ENCODE results near the gene GATD1. TPM values are rescaled to one million over a fixed set of nuclear protein-coding genes. Genes with fewer than 3 reads are reported as not detected.

The GATD1 gene
- total and polyA plus RNA-seq, 9 of the 15 experiments (the other 6 are each of a cell fraction or from before 2014, with no cell fraction given), result 2.8 to 144 (median 36.9) TPM

- TF ChIP-seq ZBTB26 (CRISPR knock-in tag; IDR thresholded peaks at IDR 0.05), result 0 out of 2 replicates have a peak, but pooled peaks have one; percentile 68
- TF ChIP-seq MAZ (CRISPR knock-in tag; conservative IDR thresholded peaks at IDR 0.05 in 1 of 2, IDR thresholded peaks at IDR 0.05 in 1 of 2), result peak in 1 of 2 experiments; percentile 25; a peak in 1 of 4 replicates
- TF ChIP-seq ZFP91 (CRISPR knock-in tag; IDR thresholded peaks at IDR 0.05), result 0 out of 2 replicates have a peak, but pooled peaks have one; percentile 31
- no peak for TF ChIP-seq JUN (IDR thresholded peaks at IDR 0.05; ENCODE audit: borderline replicate concordance, low read depth, low read length)
- peak; percentile 25; the same call in 1 of the 2 replicates for TF ChIP-seq JUN (CRISPR knock-in tag; IDR thresholded peaks at IDR 0.05; ENCODE audit: borderline replicate concordance)
- no peak for TF ChIP-seq MCM7 (IDR thresholded peaks at IDR 0.05)
- no peak for TF ChIP-seq ETS2 (tag; IDR thresholded peaks at IDR 0.05; ENCODE audit: borderline replicate concordance, poor library complexity, severe bottlenecking)
- TF ChIP-seq E2F3 (CRISPR knock-in tag; IDR thresholded peaks at IDR 0.05), result 0 out of 2 replicates have a peak, but pooled peaks have one; percentile 39
- TF ChIP-seq SMAD1 (IDR thresholded peaks at IDR 0.05; ENCODE audit: low read depth, low read length, partially characterized antibody), result no peak
- peak; percentile 39 to 46; a peak in 2 of 4 replicates for TF ChIP-seq MNT (conservative IDR thresholded peaks at IDR 0.05)
- TF ChIP-seq PURB (CRISPR knock-in tag; IDR thresholded peaks at IDR 0.05; ENCODE audit: low read depth), result no peak
- no peak for TF ChIP-seq KLF1 (tag; IDR thresholded peaks at IDR 0.05)
- no peak for TF ChIP-seq ADNP (tag; IDR thresholded peaks at IDR 0.05)
- no peak for TF ChIP-seq NR2C2 (CRISPR knock-in tag; IDR thresholded peaks at IDR 0.05)
- peak; percentile 94 for TF ChIP-seq NR2C2 (tag; IDR thresholded peaks at IDR 0.05)
- TF ChIP-seq RBM22 (IDR thresholded peaks at IDR 0.05; ENCODE audit: low read depth, low read length, poor library complexity, severe bottlenecking), result peak; percentile 44
- TF ChIP-seq ZEB2 (IDR thresholded peaks at IDR 0.05), result no peak
- peak in 1 of 3 experiments; percentile 44; a peak in 2 of 6 replicates for TF ChIP-seq ZBTB11 (CRISPR knock-in tag; IDR thresholded peaks at IDR 0.05)
- TF ChIP-seq HNRNPL (IDR thresholded peaks at IDR 0.05; ENCODE audit: low read depth, low read length), result no peak
Measured at GRCh38 chr11:819943-820649, 42.8 kb upstream of the GATD1 start (continued).

All from K562 (cell line).